Neural progenitor cell (in vitro differentiated cells): ENCODE measurements around the gene TAMALIN.

Source experiments
- CTCF ChIP-seq: fragments of 200-600 bp; sonication (generic); IDR thresholded peaks from 2 replicates; pipeline ENCODE4 v1.5.1; 2017; ENCODE audit warnings: antibody characterized with exemption, mild to moderate bottlenecking
- EZH2 ChIP-seq: fragments of 200-600 bp; sonication (generic); IDR thresholded peaks from 2 replicates; pipeline ENCODE4 v1.6.1; 2017; ENCODE audit warnings: antibody characterized with exemption, mild to moderate bottlenecking, moderate library complexity

DNA sequence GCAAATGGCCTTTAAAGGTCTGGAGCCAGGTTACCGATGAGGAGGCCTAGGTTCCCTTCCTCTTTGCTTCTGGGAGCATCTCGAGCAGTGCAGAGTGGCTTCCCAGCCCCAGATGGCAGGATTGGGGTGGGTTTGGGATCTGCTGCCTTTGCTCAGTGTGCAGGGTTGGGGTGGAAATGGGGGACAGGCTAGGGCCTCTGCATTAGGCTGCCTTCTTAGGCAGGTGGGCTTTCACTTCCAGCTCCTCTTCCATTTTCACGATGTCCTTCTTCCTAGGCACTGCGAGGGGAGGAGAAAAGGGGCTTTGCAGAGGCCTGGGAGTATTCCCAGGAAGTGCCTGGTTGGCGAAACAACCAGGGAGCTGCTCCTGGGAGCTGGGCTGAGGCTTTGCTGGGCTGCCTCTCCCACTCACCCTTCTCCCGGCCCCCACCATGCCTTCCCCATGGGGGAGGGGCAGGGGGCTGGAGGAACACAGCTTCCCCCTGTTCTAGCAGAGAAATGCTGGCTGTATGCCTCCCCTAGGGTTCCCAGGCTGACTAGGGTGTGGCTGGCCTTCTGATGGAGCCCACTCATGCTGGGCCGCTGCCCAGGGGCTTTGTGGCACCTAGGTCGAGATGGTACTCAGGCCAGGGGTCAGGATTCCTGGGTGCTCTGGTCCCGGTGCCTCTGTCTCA is 46.9 kb downstream of the TAMALIN start:
- no peak for TF ChIP-seq CTCF
- TF ChIP-seq EZH2: no peak
